Loucy (cell line): ENCODE measurements around the gene ADSL.

Experiments
- EZH2phosphoT487 ChIP-seq: fragments of 200-600 bp; IDR thresholded peaks from 2 replicates; pipeline ENCODE4 v1.6.1; 2018; ENCODE audit warnings: antibody characterized with exemption, mild to moderate bottlenecking, moderate library complexity, borderline replicate concordance
- TF ChIP-seq, protein P1 (sequence below): fragments of 200-600 bp; sonication (generic); conservative IDR thresholded peaks from 2 replicates; pipeline ENCODE4 v1.5.1; 2014; ENCODE audit warnings: mild to moderate bottlenecking, antibody characterized with exemption, low read length

GRCh38 chr22:40399621-40400020 is 53.3 kb downstream of the ADSL start:
- TF ChIP-seq, protein P1, sequence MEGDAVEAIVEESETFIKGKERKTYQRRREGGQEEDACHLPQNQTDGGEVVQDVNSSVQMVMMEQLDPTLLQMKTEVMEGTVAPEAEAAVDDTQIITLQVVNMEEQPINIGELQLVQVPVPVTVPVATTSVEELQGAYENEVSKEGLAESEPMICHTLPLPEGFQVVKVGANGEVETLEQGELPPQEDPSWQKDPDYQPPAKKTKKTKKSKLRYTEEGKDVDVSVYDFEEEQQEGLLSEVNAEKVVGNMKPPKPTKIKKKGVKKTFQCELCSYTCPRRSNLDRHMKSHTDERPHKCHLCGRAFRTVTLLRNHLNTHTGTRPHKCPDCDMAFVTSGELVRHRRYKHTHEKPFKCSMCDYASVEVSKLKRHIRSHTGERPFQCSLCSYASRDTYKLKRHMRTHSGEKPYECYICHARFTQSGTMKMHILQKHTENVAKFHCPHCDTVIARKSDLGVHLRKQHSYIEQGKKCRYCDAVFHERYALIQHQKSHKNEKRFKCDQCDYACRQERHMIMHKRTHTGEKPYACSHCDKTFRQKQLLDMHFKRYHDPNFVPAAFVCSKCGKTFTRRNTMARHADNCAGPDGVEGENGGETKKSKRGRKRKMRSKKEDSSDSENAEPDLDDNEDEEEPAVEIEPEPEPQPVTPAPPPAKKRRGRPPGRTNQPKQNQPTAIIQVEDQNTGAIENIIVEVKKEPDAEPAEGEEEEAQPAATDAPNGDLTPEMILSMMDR, result no peak
- TF ChIP-seq EZH2phosphoT487, result no peak
